ENCODE results near the gene NFKB1. TPM values are rescaled to one million over a fixed set of nuclear protein-coding genes. Genes with fewer than 3 reads are reported as not detected.

The NFKB1 gene
- total and polyA plus RNA-seq, 9 of the 15 experiments (the other 6 are each of a cell fraction or from before 2014, with no cell fraction given) = 2.4 to 14.5 (median 10.3) TPM

DNA sequence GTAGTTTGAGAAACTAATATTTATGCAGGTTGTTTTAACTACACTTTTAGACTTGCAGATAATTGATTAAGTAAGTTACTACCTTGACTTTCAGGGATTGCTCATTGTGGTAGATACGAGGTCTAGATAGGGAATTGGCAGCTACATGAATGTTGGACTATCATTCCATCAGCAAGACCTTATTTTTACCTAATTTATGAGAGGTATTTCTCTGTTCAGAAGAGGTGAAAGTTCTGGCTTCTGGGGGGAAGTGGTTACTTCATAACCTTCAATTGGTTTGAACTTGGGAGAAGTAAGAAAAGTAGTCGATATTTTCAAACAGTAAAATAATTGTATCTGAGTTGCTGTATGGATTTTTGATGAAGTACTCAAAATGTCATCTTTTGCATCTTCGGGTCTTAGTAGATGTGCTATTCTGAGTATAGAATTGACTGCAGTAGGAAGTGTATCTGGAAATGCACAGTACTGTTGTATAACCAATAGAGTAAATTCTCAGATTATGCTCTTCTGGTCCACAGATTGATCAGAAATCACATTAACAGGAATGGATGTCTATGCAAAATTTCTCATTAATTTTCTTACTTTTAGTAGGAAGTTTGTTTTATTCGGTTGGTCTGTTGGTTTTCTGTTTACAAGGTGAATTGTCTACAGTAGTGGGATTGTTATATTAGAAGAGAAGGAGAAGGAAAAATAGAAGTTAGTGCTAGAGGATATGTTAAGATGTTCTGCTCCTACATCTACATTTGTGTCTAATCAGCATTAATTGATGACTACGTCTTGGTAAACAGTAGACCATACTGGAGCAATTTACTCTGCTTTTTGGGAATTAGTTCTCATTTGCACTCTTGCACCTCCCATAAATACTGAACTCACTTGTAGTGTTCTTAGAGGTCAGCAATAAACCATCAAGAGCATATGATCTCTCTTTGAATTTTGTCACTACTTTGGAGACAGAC is 3.0 kb downstream of the NFKB1 start (continued):
- TF ChIP-seq, protein P1, sequence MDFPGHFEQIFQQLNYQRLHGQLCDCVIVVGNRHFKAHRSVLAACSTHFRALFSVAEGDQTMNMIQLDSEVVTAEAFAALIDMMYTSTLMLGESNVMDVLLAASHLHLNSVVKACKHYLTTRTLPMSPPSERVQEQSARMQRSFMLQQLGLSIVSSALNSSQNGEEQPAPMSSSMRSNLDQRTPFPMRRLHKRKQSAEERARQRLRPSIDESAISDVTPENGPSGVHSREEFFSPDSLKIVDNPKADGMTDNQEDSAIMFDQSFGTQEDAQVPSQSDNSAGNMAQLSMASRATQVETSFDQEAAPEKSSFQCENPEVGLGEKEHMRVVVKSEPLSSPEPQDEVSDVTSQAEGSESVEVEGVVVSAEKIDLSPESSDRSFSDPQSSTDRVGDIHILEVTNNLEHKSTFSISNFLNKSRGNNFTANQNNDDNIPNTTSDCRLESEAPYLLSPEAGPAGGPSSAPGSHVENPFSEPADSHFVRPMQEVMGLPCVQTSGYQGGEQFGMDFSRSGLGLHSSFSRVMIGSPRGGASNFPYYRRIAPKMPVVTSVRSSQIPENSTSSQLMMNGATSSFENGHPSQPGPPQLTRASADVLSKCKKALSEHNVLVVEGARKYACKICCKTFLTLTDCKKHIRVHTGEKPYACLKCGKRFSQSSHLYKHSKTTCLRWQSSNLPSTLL (IDR thresholded peaks at IDR 0.05) = no peak
- TF ChIP-seq KDM4B (IDR thresholded peaks at IDR 0.05; ENCODE audit: borderline replicate concordance in 2 of 2, low read depth in 1 of 2) (no peak), ESRRA (IDR thresholded peaks at IDR 0.05; ENCODE audit: borderline replicate concordance, low read depth) (0 out of 2 replicates have a peak, but pooled peaks have one; percentile 2), RBM14 (IDR thresholded peaks at IDR 0.05; ENCODE audit: borderline replicate concordance, insufficient read depth, low read depth, low read length) (no peak), CSDE1 (IDR thresholded peaks at IDR 0.05) (no peak), OTX1 (CRISPR knock-in tag; IDR thresholded peaks at IDR 0.05) (no peak), ILK (tag; IDR thresholded peaks at IDR 0.05; ENCODE audit: borderline replicate concordance, low read depth) (no peak), MAFG (tag; conservative IDR thresholded peaks at IDR 0.05) (peak; percentile 93), ZSCAN29 (IDR thresholded peaks at IDR 0.05) (no peak), FUS (optimal IDR thresholded peaks at IDR 0.05; ENCODE audit: low read depth, low read length) (no peak), ADNP (tag; IDR thresholded peaks at IDR 0.05) (no peak), ZNF12 (CRISPR knock-in tag; IDR thresholded peaks at IDR 0.05) (no peak)
- TF ChIP-seq, protein P2, sequence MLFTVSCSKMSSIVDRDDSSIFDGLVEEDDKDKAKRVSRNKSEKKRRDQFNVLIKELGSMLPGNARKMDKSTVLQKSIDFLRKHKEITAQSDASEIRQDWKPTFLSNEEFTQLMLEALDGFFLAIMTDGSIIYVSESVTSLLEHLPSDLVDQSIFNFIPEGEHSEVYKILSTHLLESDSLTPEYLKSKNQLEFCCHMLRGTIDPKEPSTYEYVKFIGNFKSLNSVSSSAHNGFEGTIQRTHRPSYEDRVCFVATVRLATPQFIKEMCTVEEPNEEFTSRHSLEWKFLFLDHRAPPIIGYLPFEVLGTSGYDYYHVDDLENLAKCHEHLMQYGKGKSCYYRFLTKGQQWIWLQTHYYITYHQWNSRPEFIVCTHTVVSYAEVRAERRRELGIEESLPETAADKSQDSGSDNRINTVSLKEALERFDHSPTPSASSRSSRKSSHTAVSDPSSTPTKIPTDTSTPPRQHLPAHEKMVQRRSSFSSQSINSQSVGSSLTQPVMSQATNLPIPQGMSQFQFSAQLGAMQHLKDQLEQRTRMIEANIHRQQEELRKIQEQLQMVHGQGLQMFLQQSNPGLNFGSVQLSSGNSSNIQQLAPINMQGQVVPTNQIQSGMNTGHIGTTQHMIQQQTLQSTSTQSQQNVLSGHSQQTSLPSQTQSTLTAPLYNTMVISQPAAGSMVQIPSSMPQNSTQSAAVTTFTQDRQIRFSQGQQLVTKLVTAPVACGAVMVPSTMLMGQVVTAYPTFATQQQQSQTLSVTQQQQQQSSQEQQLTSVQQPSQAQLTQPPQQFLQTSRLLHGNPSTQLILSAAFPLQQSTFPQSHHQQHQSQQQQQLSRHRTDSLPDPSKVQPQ (CRISPR knock-in tag; IDR thresholded peaks at IDR 0.05; ENCODE audit: borderline replicate concordance) = no peak
- TF ChIP-seq, protein P3, sequence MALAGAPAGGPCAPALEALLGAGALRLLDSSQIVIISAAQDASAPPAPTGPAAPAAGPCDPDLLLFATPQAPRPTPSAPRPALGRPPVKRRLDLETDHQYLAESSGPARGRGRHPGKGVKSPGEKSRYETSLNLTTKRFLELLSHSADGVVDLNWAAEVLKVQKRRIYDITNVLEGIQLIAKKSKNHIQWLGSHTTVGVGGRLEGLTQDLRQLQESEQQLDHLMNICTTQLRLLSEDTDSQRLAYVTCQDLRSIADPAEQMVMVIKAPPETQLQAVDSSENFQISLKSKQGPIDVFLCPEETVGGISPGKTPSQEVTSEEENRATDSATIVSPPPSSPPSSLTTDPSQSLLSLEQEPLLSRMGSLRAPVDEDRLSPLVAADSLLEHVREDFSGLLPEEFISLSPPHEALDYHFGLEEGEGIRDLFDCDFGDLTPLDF (CRISPR knock-in tag; IDR thresholded peaks at IDR 0.05) = no peak
- TF ChIP-seq, protein P4, sequence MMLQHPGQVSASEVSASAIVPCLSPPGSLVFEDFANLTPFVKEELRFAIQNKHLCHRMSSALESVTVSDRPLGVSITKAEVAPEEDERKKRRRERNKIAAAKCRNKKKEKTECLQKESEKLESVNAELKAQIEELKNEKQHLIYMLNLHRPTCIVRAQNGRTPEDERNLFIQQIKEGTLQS (IDR thresholded peaks at IDR 0.05) = 0 out of 2 replicates have a peak, but pooled peaks have one; percentile 7
- TF ChIP-seq, protein P4 (CRISPR knock-in tag; conservative IDR thresholded peaks at IDR 0.05) = no peak
- TF ChIP-seq, protein P5, sequence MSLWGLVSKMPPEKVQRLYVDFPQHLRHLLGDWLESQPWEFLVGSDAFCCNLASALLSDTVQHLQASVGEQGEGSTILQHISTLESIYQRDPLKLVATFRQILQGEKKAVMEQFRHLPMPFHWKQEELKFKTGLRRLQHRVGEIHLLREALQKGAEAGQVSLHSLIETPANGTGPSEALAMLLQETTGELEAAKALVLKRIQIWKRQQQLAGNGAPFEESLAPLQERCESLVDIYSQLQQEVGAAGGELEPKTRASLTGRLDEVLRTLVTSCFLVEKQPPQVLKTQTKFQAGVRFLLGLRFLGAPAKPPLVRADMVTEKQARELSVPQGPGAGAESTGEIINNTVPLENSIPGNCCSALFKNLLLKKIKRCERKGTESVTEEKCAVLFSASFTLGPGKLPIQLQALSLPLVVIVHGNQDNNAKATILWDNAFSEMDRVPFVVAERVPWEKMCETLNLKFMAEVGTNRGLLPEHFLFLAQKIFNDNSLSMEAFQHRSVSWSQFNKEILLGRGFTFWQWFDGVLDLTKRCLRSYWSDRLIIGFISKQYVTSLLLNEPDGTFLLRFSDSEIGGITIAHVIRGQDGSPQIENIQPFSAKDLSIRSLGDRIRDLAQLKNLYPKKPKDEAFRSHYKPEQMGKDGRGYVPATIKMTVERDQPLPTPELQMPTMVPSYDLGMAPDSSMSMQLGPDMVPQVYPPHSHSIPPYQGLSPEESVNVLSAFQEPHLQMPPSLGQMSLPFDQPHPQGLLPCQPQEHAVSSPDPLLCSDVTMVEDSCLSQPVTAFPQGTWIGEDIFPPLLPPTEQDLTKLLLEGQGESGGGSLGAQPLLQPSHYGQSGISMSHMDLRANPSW (CRISPR knock-in tag; IDR thresholded peaks at IDR 0.05) = no peak

All from K562 (cell line).